ENCODE data around the gene MAOB. TPM values are rescaled to one million over a fixed set of nuclear protein-coding genes. Genes with fewer than 3 reads are reported as not detected.

MAOB gene
- total and polyA plus RNA-seq, 10 of the 15 experiments (the other 5 are each of a cell fraction or from before 2014, with no cell fraction given): 0.21 TPM; not detected in 9

DNA sequence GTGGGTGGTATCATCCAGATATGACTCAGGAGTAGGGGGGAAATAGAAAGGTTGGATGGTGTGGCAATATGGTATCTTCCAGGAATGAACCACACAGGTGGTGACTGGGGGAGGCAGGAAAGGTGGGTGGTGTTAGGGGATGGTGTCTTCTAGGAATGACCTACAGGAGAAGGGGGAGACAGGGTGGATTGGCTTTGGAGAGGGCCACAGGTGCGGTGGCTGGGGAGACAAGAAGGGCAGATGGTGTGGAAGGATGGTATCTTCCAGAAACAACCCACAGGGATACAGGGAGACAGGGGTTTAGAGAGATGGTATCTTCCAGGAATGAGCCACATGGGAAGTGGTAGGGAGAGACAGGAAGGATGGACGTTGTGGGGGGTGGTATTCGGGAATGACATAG is 162.2 kb downstream of the MAOB start:
- Histone ChIP-seq H3K9ac (ENCODE audit: control insufficient read depth, insufficient read depth, low read length) (no peak overlapping the region), H4K20me1 (ENCODE audit: control insufficient read depth, insufficient read depth) (no peaks in the 10 kb centered on the region), H3K27ac (ENCODE audit: control insufficient read depth, insufficient read depth) (no peak overlapping the region), H3K4me2 (ENCODE audit: control insufficient read depth, insufficient read depth) (no peak overlapping the region), H3K4me3 (no peak overlapping the region), H3K27me3 (replicated peaks in 1 of 2; ENCODE audit: control insufficient read depth in 2 of 2, insufficient read depth in 2 of 2, low read length in 1 of 2) (no peaks in the 10 kb centered on the region), H2AFZ (ENCODE audit: control insufficient read depth, low read depth, low read length) (no peak overlapping the region), H3K36me3 (ENCODE audit: control insufficient read depth in 2 of 2, insufficient read depth in 2 of 2, low read length in 1 of 2) (no peaks in the 10 kb centered on the region), H3K4me1 (ENCODE audit: control insufficient read depth, insufficient read depth, low read length) (no peaks in the 10 kb centered on the region), H3K9me3 (replicated peaks; ENCODE audit: control insufficient read depth, insufficient read depth, low read length) (no peaks in the 10 kb centered on the region), H3K79me2 (ENCODE audit: control insufficient read depth, insufficient read depth, low read length) (no peaks in the 10 kb centered on the region)
- CTCF ChIA-PET: no interaction called here
- SMC1A ChIA-PET (ENCODE audit: uncharacterized antibody, unreplicated experiment): no interaction called here
- 11% methylated on average over 3 of the region's 3 CpGs for WGBS (ENCODE audit: insufficient coverage, insufficient replicate concordance, low lambda C conversion rate, missing lambda C conversion rate)
- in situ Hi-C loops (cut with MboI) (no loop called here), intact Hi-C loops (cut with micrococcal nuclease; ENCODE audit: unreplicated experiment) (no loop called here)
- no peak for ATAC-seq
- DNase-seq (ENCODE audit: low read depth, low spot score): no peak
- TF ChIP-seq EGR1 (IDR thresholded peaks at IDR 0.05; ENCODE audit: borderline replicate concordance in 1 of 2, low read depth in 2 of 2, low read length in 2 of 2) (no peak), RBBP5 (conservative IDR thresholded peaks at IDR 0.05) (no peak), SMAD5 (IDR thresholded peaks at IDR 0.05; ENCODE audit: low read depth) (no peak), PML (IDR thresholded peaks at IDR 0.05; ENCODE audit: low read length) (no peak), CREB1 (IDR thresholded peaks at IDR 0.05; ENCODE audit: low read depth) (no peak), SMC3 (IDR thresholded peaks at IDR 0.05; ENCODE audit: borderline replicate concordance, low read length) (no peak)
- TF ChIP-seq, protein P1, sequence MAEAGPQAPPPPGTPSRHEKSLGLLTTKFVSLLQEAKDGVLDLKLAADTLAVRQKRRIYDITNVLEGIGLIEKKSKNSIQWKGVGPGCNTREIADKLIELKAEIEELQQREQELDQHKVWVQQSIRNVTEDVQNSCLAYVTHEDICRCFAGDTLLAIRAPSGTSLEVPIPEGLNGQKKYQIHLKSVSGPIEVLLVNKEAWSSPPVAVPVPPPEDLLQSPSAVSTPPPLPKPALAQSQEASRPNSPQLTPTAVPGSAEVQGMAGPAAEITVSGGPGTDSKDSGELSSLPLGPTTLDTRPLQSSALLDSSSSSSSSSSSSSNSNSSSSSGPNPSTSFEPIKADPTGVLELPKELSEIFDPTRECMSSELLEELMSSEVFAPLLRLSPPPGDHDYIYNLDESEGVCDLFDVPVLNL (IDR thresholded peaks at IDR 0.05; ENCODE audit: low read depth, low read length): no peak
- BruUV-seq (replicated peaks): no TSS peak
- RAD21 ChIA-PET (ENCODE audit: unreplicated experiment): no interaction called here
- POLR2A ChIA-PET: no interaction called here
- FAIRE-seq: no peak

DNA sequence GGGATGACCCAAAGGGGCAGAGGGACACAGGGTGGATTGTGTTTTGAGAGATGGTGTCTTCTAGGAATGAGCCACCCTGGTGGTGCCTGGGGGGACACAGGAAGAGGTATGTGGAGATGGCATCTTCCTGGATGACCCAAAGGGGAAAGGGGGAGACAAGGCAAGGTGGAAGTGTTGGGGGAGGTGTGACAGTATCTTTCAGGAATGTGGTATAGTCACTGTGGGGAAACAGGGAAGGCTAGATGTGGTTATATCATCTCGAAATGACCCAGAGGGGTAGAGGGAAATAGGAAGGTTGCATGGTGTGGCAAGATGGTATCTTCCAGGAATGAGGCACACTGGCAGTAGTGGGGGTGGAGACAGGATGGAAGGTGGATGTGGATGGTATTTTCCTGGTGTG is 163.3 kb downstream of the MAOB start:
- WGBS (ENCODE audit: insufficient coverage, insufficient replicate concordance, low lambda C conversion rate, missing lambda C conversion rate): 0% methylated on average over 1 of the region's 1 CpG
- Histone ChIP-seq H3K9ac (ENCODE audit: control insufficient read depth, insufficient read depth, low read length) (no peak overlapping the region), H3K79me2 (ENCODE audit: control insufficient read depth, insufficient read depth, low read length) (no peaks in the 10 kb centered on the region), H3K27me3 (replicated peaks in 1 of 2; ENCODE audit: control insufficient read depth in 2 of 2, insufficient read depth in 2 of 2, low read length in 1 of 2) (no peaks in the 10 kb centered on the region), H3K36me3 (ENCODE audit: control insufficient read depth in 2 of 2, insufficient read depth in 2 of 2, low read length in 1 of 2) (no peaks in the 10 kb centered on the region), H3K4me1 (ENCODE audit: control insufficient read depth, insufficient read depth, low read length) (no peaks in the 10 kb centered on the region), H3K4me3 (no peak overlapping the region), H3K9me3 (replicated peaks; ENCODE audit: control insufficient read depth, insufficient read depth, low read length) (no peaks in the 10 kb centered on the region), H3K4me2 (ENCODE audit: control insufficient read depth, insufficient read depth) (no peak overlapping the region), H2AFZ (ENCODE audit: control insufficient read depth, low read depth, low read length) (no peak overlapping the region), H3K27ac (ENCODE audit: control insufficient read depth, insufficient read depth) (no peak overlapping the region), H4K20me1 (ENCODE audit: control insufficient read depth, insufficient read depth) (no peaks in the 10 kb centered on the region)
- FAIRE-seq: no peak
- RAD21 ChIA-PET (ENCODE audit: unreplicated experiment): no interaction called here
- CTCF ChIA-PET: no interaction called here
- POLR2A ChIA-PET: no interaction called here
- SMC1A ChIA-PET (ENCODE audit: uncharacterized antibody, unreplicated experiment): no interaction called here
- BruUV-seq (replicated peaks): no TSS peak
- intact Hi-C loops (cut with micrococcal nuclease; ENCODE audit: unreplicated experiment) (no loop called here), in situ Hi-C loops (cut with MboI) (no loop called here)
- no peak for DNase-seq (ENCODE audit: low read depth, low spot score)
- TF ChIP-seq CREM (IDR thresholded peaks at IDR 0.05; ENCODE audit: low read depth) (no peak), CHD2 (IDR thresholded peaks at IDR 0.05; ENCODE audit: borderline replicate concordance, low read depth, low read length) (no peak), EGR1 (IDR thresholded peaks at IDR 0.05; ENCODE audit: borderline replicate concordance in 1 of 2, low read depth in 2 of 2, low read length in 2 of 2) (no peak), ZNF207 (IDR thresholded peaks at IDR 0.05; ENCODE audit: borderline replicate concordance) (no peak)
- no peak for ATAC-seq
